Activated CD8-positive, alpha-beta memory T cell treated with anti-CD3 and anti-CD28 coated beads for 1 hour (primary cell): Measurements from ENCODE around the gene CACNA1B.

Experiments used
- DNase-seq, 2 donors: peaks; one replicate each; pipeline ENCODE4 v3.0.0-alpha.2; 2020; ENCODE audit warnings: low read depth in 1 of 2; ENCODE audit errors: extremely low read depth in 1 of 2

Gene CACNA1B

GRCh38 chr9:138025908-138026307 is 148.3 kb downstream of the CACNA1B start:
- DNase-seq: no peak

GRCh38 chr9:138028596-138028995 is 151.0 kb downstream of the CACNA1B start:
- no peak for DNase-seq

GRCh38 chr9:138031186-138031585 is 153.6 kb downstream of the CACNA1B start:
- no peak for DNase-seq

GRCh38 chr9:138033950-138034349 is 156.4 kb downstream of the CACNA1B start:
- DNase-seq: no peak

- DNase-seq: no peak
Observed at GRCh38 chr9:138037140-138037539, 159.6 kb downstream of the CACNA1B start.

- no peak for DNase-seq
Observed at GRCh38 chr9:138038244-138038671, 160.7 kb downstream of the CACNA1B start.

- DNase-seq: no peak
Observed at GRCh38 chr9:138040446-138041430, 163.2 kb downstream of the CACNA1B start.

GRCh38 chr9:138042146-138042545 is 164.6 kb downstream of the CACNA1B start:
- DNase-seq: no peak

GRCh38 chr9:138042640-138043039 is 165.1 kb downstream of the CACNA1B start:
- DNase-seq: no peak

GRCh38 chr9:138043061-138043410 is 165.5 kb downstream of the CACNA1B start:
- DNase-seq: no peak

- DNase-seq: no peak
Observed at GRCh38 chr9:138043411-138044345, 166.1 kb downstream of the CACNA1B start.

GRCh38 chr9:138044485-138045383 is 167.2 kb downstream of the CACNA1B start:
- DNase-seq: no peak

- no peak for DNase-seq
Observed at GRCh38 chr9:138045541-138046490, 168.2 kb downstream of the CACNA1B start.

GRCh38 chr9:138046641-138047301 is 169.2 kb downstream of the CACNA1B start:
- no peak for DNase-seq

GRCh38 chr9:138047469-138048040 is 170.0 kb downstream of the CACNA1B start:
- DNase-seq: no peak

GRCh38 chr9:138048184-138048583 is 170.6 kb downstream of the CACNA1B start:
- DNase-seq: no peak

- no peak for DNase-seq
Observed at GRCh38 chr9:138049085-138049778, 171.7 kb downstream of the CACNA1B start.
